Measurements from ENCODE around the gene TREML2. TPM values are rescaled to one million over a fixed set of nuclear protein-coding genes. Genes with fewer than 3 reads are reported as not detected.

Gene TREML2, protein sequence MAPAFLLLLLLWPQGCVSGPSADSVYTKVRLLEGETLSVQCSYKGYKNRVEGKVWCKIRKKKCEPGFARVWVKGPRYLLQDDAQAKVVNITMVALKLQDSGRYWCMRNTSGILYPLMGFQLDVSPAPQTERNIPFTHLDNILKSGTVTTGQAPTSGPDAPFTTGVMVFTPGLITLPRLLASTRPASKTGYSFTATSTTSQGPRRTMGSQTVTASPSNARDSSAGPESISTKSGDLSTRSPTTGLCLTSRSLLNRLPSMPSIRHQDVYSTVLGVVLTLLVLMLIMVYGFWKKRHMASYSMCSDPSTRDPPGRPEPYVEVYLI
- not detected in 2 replicates for total RNA-seq

DNA sequence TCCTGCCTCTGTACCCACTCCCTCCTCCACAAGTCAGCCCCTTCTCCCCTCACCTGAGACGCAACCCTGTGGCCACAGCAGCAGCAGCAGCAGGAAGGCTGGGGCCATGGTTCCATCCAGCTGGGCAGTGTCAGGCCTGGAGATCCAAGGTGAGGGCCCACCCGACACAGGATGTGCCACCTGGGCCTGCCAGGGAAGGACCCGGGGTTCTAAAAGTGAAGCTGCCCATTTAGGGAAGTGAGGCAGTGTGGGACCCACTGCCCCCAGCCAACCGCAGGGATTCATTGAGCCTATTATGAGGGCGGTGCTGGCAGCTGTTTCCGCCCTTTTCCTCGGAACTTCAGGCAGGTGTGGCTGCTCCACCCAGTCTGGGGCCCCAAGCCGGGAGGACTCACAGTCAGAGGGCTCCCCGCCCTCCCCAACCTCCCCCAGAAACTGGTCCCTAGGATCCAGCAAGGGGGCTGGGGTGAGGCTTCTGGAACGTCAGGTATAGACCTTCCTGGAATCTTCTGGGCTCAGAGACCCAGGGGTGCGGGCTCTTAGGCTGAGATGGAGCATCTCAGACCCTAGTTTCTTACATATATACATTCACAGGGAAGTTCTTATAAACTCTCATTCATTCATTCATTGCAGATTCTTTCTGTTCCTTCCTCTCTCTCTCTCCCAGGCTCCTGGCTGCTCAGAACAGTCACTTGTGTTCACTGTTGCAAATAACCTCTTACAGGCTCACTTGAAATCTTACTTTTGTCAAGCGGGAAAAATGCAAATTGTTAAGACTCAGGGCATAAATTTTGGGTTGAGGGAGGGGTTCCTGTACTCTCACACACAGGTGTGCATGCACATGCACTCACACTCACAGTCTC lies at the start of gene TREML2:
Gene TREML2 (minus strand): TSS at position 249 of the 863 bp plus-strand sequence. CDS start 141 bp downstream, at position 108.

DNA sequence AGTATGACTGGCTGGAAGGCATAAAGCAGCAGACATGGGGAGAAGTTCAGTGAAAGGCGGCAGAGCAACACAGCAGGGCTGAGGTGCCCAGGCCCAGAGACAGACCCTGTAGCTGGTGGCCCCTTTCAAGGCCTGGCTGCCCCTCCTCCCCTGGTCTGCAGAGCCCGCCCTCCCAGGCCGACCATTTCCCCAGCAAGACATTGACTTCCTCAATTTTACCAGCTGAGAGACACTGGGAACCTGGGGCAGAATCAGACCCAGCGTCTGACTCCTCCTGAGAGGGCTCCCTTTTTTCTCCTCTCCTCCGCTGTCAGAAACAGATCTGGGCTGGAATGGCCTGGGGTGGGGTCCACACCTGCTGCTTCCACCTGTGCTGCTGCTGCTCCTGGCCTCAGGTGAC lies 27.1 kb upstream of the TREML2 start, which contains the start of gene TREML4:
Gene TREML4 (plus strand): TSS at position 254 of the 400 bp plus-strand sequence. CDS start 79 bp downstream, at position 333.

DNA sequence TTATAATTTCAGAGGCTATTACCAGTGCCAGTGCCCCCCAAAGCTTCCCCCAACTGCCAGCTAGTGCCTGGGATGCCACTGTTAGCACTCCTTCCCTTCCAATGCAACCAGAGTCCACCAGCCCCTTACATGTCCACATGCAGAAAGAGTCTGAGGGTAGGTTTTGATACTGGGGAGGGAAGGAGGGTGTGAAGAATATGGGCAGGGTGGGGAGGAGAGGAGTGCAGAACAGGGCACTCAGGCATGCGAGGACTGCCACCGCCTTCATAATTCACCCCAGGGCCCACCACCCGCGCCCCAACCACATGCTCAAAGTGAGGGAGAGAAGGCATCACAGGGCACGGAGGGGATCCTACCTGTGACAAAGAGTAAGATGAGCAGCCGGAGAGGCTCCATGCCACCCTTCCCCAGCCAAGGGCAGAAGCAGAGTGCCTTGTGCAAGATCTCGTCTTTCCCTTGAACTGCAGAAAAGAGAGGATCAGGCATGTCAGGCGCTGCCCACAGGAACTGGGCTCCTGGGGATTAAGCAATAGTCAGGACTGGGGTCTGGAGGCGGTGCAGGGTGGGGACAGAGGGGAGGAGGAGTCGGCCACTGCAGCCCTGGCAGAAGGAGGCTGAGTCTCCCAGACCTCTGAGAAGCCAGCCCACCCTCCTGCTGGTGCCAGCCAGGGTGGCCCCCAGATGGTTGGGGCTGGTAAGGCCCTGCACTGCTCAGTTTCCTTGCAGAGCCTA lies 38.1 kb downstream of the TREML2 start, which contains the start of gene TREM2:
Gene TREM2 (minus strand): TSS at position 430 of the 732 bp plus-strand sequence. CDS start 34 bp downstream, at position 396.

DNA sequence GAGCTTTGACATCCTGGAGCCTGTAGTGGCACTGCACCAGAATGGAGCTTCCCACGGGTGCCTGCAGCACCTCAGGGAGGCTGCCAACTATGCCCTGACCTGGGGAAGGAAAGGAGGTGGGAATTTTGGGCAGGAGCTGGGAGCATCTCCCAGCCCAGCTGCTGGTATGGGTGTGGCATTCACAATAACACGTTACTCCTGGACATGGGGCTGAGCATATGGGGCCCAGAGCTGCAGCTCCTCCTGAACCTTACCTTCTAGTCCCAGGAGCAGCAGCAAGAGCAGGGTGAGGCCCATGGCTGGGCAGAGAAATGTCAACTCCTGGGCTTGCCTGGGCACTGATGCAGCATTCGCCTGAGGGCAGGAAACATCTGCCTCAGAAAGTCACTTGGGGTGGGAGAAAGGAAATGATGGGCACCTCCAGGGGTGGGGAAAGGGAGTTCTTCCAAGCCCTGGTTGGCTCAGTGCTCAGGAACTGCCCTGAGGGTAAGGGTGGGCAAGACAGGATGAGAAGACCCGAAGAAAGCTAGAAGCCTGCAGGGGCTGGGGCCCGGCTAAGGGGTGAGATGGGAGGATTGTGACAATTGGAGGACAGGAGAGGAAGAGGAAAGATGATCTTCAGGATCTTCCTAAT lies 46.8 kb downstream of the TREML2 start, which contains the start of gene TREML1:
Gene TREML1 (minus strand): TSS at position 356 of the 634 bp plus-strand sequence. CDS start 59 bp downstream, at position 297.

Other genes with a start within 250 kb of the TREML2 start
- gene UNC5CL, start 161.9 kb downstream of the TREML2 start, total RNA-seq = under 0.01 TPM in 1 of 2 replicates, not detected in the other
- gene TSPO2, start 158.7 kb downstream of the TREML2 start, total RNA-seq = not detected in 2 replicates
- not detected in 2 replicates for gene APOBEC2, start 147.9 kb downstream of the TREML2 start, total RNA-seq
- gene OARD1, start 128.8 kb downstream of the TREML2 start, total RNA-seq = 6.4 and 9.1 TPM in 2 replicates
- gene NFYA, start 128.2 kb downstream of the TREML2 start, total RNA-seq = 11.2 and 15.6 TPM in 2 replicates
- gene TREML1, start 46.8 kb downstream of the TREML2 start, total RNA-seq = not detected in 2 replicates
- gene TREM2, start 38.0 kb downstream of the TREML2 start, total RNA-seq = not detected in 2 replicates
- not detected in 2 replicates for gene TREML4, start 27.2 kb upstream of the TREML2 start, total RNA-seq
- gene TREM1, start 85.5 kb upstream of the TREML2 start, total RNA-seq = not detected in 2 replicates
- not detected in 2 replicates for gene NCR2, start 134.5 kb upstream of the TREML2 start, total RNA-seq

All from epithelial cell of umbilical artery (primary cell).